HUES48 (cell line): ENCODE results near the gene PURA.
"Not testable (repeated sequence)": the region's sequence is repeated elsewhere in the genome, so short reads cannot be mapped to it uniquely, and the experiment has no call there.

Source experiments
- H3K27ac ChIP-seq: one replicate; pipeline ENCODE4 v1.7.0; 2013; ENCODE audit warnings: low read depth, low read length, inconsistent platforms
- H3K27me3 ChIP-seq: 2 replicates; pipeline ENCODE4 v1.6.1; 2013; ENCODE audit warnings: mild to moderate bottlenecking, low read length; ENCODE audit not compliant: control insufficient read depth, insufficient read depth
- H3K36me3 ChIP-seq: 2 replicates; pipeline ENCODE4 v1.6.1; 2013; ENCODE audit warnings: low read length; ENCODE audit not compliant: control insufficient read depth, insufficient read depth
- H3K4me1 ChIP-seq: 2 replicates; pipeline ENCODE4 v1.6.1; 2013; ENCODE audit warnings: mild to moderate bottlenecking, low read length; ENCODE audit not compliant: control insufficient read depth, insufficient read depth
- H3K4me3 ChIP-seq: 2 replicates; pipeline ENCODE4 v1.5.1; 2013; ENCODE audit warnings: mild to moderate bottlenecking, low read depth, low read length
- H3K9ac ChIP-seq: 2 replicates; pipeline ENCODE4 v1.6.1; 2013; ENCODE audit warnings: mild to moderate bottlenecking, low read depth, low read length, moderate library complexity
- H3K9me3 ChIP-seq: 2 replicates; pipeline ENCODE4 v1.6.1; 2013; ENCODE audit warnings: low read length; ENCODE audit not compliant: control insufficient read depth, insufficient read depth

Gene PURA

GRCh38 chr5:140151144-140152021 lies 37.5 kb downstream of the PURA start:
- Histone ChIP-seq H3K27ac (no peak overlapping the region), H3K9me3 (no peaks in the 10 kb centered on the region), H3K36me3 (no peaks in the 10 kb centered on the region), H3K9ac (no peak overlapping the region), H3K27me3 (peaks cover 45% of the 10 kb centered on the region), H3K4me1 (peaks cover 27% of the 10 kb centered on the region), H3K4me3 (no peak overlapping the region)

DNA sequence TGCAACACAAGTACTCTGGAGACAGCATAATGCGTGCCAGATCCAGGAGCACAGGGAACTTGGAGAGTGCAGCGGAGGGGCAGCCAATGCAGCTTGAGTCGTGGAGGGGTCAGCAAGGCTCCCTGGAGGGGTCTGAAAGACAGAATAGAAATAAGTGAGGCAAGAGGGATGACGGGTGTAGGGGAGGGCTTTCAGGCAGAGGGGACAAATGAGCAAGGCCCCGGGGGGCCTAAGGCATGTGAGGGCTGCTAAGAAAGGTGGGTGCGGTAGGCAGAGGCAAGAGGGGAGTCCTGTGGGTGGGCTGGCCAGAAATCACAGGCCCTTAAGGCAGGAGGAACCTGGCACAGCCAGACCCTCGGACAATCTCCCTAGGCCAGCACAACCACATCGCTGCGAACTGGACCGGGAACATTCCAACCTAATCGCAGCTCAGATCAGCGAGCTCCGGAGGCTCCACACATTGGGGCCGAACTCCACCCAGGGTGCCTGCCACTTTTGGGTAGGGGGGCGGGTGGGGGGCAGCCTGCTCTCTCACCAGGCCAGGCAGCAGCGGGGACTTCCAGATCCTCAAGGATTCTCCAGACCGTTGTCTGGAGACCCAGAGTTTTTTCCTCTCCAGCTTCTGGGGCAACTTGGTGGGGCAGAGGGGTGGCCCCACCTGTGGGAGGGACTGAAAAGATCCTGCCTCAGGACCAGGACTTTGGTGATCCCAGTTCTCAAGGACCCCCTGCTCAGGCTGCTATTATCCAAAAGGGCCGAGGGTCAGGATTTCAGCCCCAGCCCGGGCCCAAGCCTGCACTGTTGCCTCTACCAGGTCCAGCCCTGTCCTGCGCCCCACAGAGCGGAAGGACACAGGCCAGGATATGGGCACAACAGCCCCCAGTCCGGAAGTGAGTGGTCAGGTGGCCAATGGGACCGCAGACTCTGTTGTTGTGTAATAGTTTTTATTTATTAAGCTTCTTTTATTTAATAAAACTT lies 38.4 kb downstream of the PURA start:
- Histone ChIP-seq H3K4me1 (peaks cover 30% of the 10 kb centered on the region), H3K9me3 (no peaks in the 10 kb centered on the region), H3K9ac (no peak overlapping the region), H3K27me3 (peaks cover 36% of the 10 kb centered on the region), H3K27ac (no peak overlapping the region), H3K36me3 (no peaks in the 10 kb centered on the region), H3K4me3 (no peak overlapping the region)

DNA sequence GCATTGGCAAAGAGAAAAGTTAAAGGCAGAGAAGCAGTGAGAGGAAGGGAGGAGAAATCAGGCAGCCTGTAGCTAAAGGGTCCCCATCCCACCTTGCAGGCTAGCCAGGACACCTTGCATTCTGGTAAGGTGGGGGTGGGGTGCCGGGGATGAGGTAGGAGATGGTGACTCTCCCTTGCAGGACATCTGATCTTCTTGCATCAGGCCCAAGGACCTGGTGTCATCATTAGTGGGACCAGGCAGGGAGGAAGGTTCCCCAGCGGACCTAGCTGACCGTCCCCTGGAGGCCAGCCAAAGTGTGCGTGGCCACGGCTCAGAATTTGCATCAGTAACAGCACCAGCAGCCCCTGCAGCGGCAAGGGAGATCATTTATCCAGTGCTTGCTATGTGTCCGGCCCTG lies 39.3 kb downstream of the PURA start:
- peaks cover 26% of the 10 kb centered on the region for H3K27me3 ChIP-seq
- peaks cover 29% of the 10 kb centered on the region for H3K4me1 ChIP-seq
- H3K27ac ChIP-seq = no peak overlapping the region
- H3K36me3 ChIP-seq = no peaks in the 10 kb centered on the region
- no peaks in the 10 kb centered on the region for H3K9me3 ChIP-seq
- H3K9ac ChIP-seq = no peak overlapping the region
- no peak overlapping the region for H3K4me3 ChIP-seq

GRCh38 chr5:140153905-140154304 lies 40.0 kb downstream of the PURA start:
- Histone ChIP-seq H3K27me3 (peaks cover 21% of the 10 kb centered on the region), H3K27ac (no peak overlapping the region), H3K36me3 (no peaks in the 10 kb centered on the region), H3K9ac (no peak overlapping the region), H3K4me3 (no peak overlapping the region), H3K4me1 (peaks cover 25% of the 10 kb centered on the region), H3K9me3 (no peaks in the 10 kb centered on the region)

GRCh38 chr5:140154710-140155381 lies 40.9 kb downstream of the PURA start:
- H3K9me3 ChIP-seq, H3K27ac ChIP-seq, H3K9ac ChIP-seq, H3K4me3 ChIP-seq, H3K36me3 ChIP-seq: not testable (repeated sequence)
- peaks cover 25% of the 10 kb centered on the region for H3K4me1 ChIP-seq
- H3K27me3 ChIP-seq = peaks cover 21% of the 10 kb centered on the region

- Histone ChIP-seq H3K9me3 (no peaks in the 10 kb centered on the region), H3K9ac (no peak overlapping the region), H3K36me3 (no peaks in the 10 kb centered on the region), H3K4me3 (peak overlapping the region; percentile 51), H3K27ac (no peak overlapping the region), H3K27me3 (peaks cover 16% of the 10 kb centered on the region; the same call in 1 of the 2 replicates), H3K4me1 (peaks cover 24% of the 10 kb centered on the region)
These were observed 43.3 kb downstream of the PURA start for GRCh38 chr5:140157032-140157781.

- H3K4me1 ChIP-seq = peaks cover 4% of the 10 kb centered on the region; the same call in 1 of the 2 replicates
- H3K27me3 ChIP-seq = no peaks in the 10 kb centered on the region
- no peak overlapping the region for H3K27ac ChIP-seq
- no peaks in the 10 kb centered on the region for H3K9me3 ChIP-seq
- H3K9ac ChIP-seq = no peak overlapping the region
- H3K4me3 ChIP-seq = no peak overlapping the region
- H3K36me3 ChIP-seq = no peaks in the 10 kb centered on the region
These were observed 45.4 kb downstream of the PURA start for GRCh38 chr5:140159014-140159927.

GRCh38 chr5:140162275-140162674 lies 48.4 kb downstream of the PURA start:
- Histone ChIP-seq H3K9ac (no peak overlapping the region), H3K27me3 (no peaks in the 10 kb centered on the region), H3K27ac (no peak overlapping the region), H3K36me3 (no peaks in the 10 kb centered on the region), H3K4me3 (no peak overlapping the region), H3K9me3 (no peaks in the 10 kb centered on the region), H3K4me1 (no peaks in the 10 kb centered on the region)

DNA sequence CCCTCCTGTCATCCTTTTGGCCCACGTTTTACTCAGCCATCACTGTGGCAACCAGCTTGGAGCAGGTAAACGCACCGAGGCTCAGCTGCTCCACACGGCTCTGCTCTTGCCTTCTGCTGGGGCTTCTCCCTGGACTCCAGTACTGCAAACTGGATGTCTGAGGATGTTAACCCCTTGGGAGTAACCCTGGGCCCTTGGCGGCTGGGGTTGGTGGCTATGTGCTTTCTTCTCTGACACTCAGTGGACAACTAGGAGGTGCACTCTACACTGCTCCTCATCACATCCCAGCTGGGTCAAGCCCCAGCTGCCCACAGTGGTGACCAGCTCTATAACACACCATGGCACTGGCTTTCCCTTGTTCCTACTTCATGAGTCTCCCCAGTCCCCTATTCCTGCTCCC lies 48.9 kb downstream of the PURA start:
- Histone ChIP-seq H3K9ac (no peak overlapping the region), H3K36me3 (no peaks in the 10 kb centered on the region), H3K9me3 (no peaks in the 10 kb centered on the region), H3K27me3 (no peaks in the 10 kb centered on the region), H3K4me1 (no peaks in the 10 kb centered on the region), H3K4me3 (no peak overlapping the region), H3K27ac (no peak overlapping the region)
